ENCODE measurements around the gene LFNG.

Gene LFNG

GRCh38 chr7:2572101-2572842, 52.7 kb downstream of the LFNG start:
- Histone ChIP-seq H3F3A (ENCODE audit: control insufficient read depth, insufficient read depth) (no peaks in the 10 kb centered on the region), H3K27me3 (ENCODE audit: control insufficient read depth, low read length) (peaks cover 3% of the 10 kb centered on the region), H3K27ac (ENCODE audit: low read depth, low read length) (no peak overlapping the region), H3K4me2 (ENCODE audit: low read length) (no peak overlapping the region), H3K4me1 (ENCODE audit: control insufficient read depth, low read length) (peaks cover 11% of the 10 kb centered on the region), H3K9me2 (replicated peaks; ENCODE audit: control insufficient read depth, low read length) (no peaks in the 10 kb centered on the region), H3K9me3 (ENCODE audit: control insufficient read depth, insufficient read depth, low read length) (no peaks in the 10 kb centered on the region), H3K79me2 (ENCODE audit: control insufficient read depth, low read length) (no peaks in the 10 kb centered on the region), H3K36me3 (ENCODE audit: control insufficient read depth, low read length) (no peaks in the 10 kb centered on the region), H4K20me1 (ENCODE audit: control insufficient read depth, insufficient read depth, low read depth, low read length) (no peaks in the 10 kb centered on the region), H3K4me3 (ENCODE audit: low read length) (no peak overlapping the region)
- TF ChIP-seq CTCF (IDR thresholded peaks at IDR 0.05; ENCODE audit: low read depth, low read length, poor library complexity, severe bottlenecking) (no peak), EZH2phosphoT487 (IDR thresholded peaks at IDR 0.05; ENCODE audit: borderline replicate concordance, low read length) (no peak)

GRCh38 chr7:2573761-2574160, 54.2 kb downstream of the LFNG start:
- no peak overlapping the region for H3K4me2 ChIP-seq (ENCODE audit: low read length)
- no peak for TF ChIP-seq CTCF (IDR thresholded peaks at IDR 0.05; ENCODE audit: low read depth, low read length, poor library complexity, severe bottlenecking)
- TF ChIP-seq EZH2phosphoT487 (IDR thresholded peaks at IDR 0.05; ENCODE audit: borderline replicate concordance, low read length): no peak
- H3K4me1 ChIP-seq (ENCODE audit: control insufficient read depth, low read length): no peaks in the 10 kb centered on the region
- no peaks in the 10 kb centered on the region for H3K27me3 ChIP-seq (ENCODE audit: control insufficient read depth, low read length)
- H3K79me2 ChIP-seq (ENCODE audit: control insufficient read depth, low read length): no peaks in the 10 kb centered on the region
- no peak overlapping the region for H3K4me3 ChIP-seq (ENCODE audit: low read length)
- H3F3A ChIP-seq (ENCODE audit: control insufficient read depth, insufficient read depth): no peaks in the 10 kb centered on the region
- no peaks in the 10 kb centered on the region for H3K36me3 ChIP-seq (ENCODE audit: control insufficient read depth, low read length)
- H3K27ac ChIP-seq (ENCODE audit: low read depth, low read length): no peak overlapping the region
- no peaks in the 10 kb centered on the region for H4K20me1 ChIP-seq (ENCODE audit: control insufficient read depth, insufficient read depth, low read depth, low read length)
- H3K9me2 ChIP-seq (replicated peaks; ENCODE audit: control insufficient read depth, low read length): no peaks in the 10 kb centered on the region
- H3K9me3 ChIP-seq (ENCODE audit: control insufficient read depth, insufficient read depth, low read length): no peaks in the 10 kb centered on the region

- Histone ChIP-seq H3K27ac (ENCODE audit: low read depth, low read length) (no peak overlapping the region), H3K4me2 (ENCODE audit: low read length) (no peak overlapping the region), H3K9me3 (ENCODE audit: control insufficient read depth, insufficient read depth, low read length) (no peaks in the 10 kb centered on the region), H3K36me3 (ENCODE audit: control insufficient read depth, low read length) (no peaks in the 10 kb centered on the region), H3F3A (ENCODE audit: control insufficient read depth, insufficient read depth) (no peaks in the 10 kb centered on the region), H3K27me3 (ENCODE audit: control insufficient read depth, low read length) (no peaks in the 10 kb centered on the region), H4K20me1 (ENCODE audit: control insufficient read depth, insufficient read depth, low read depth, low read length) (no peaks in the 10 kb centered on the region), H3K9me2 (replicated peaks; ENCODE audit: control insufficient read depth, low read length) (no peaks in the 10 kb centered on the region), H3K4me3 (ENCODE audit: low read length) (no peak overlapping the region), H3K79me2 (ENCODE audit: control insufficient read depth, low read length) (no peaks in the 10 kb centered on the region), H3K4me1 (ENCODE audit: control insufficient read depth, low read length) (no peaks in the 10 kb centered on the region)
- TF ChIP-seq EZH2phosphoT487 (IDR thresholded peaks at IDR 0.05; ENCODE audit: borderline replicate concordance, low read length) (no peak), CTCF (IDR thresholded peaks at IDR 0.05; ENCODE audit: low read depth, low read length, poor library complexity, severe bottlenecking) (no peak)
Measured at GRCh38 chr7:2575046-2575732, 55.6 kb downstream of the LFNG start.
